Measurements from ENCODE around the gene VEZT.
A peak's percentile ranks its signal among the peaks of the same experiment; 100 is the strongest.

Gene VEZT

GRCh38 chr12:95326855-95327254 lies 109.2 kb downstream of the VEZT start:
- Histone ChIP-seq H3K36me3 (ENCODE audit: control insufficient read depth, low read length) (no peaks in the 10 kb centered on the region), H3K4me3 (ENCODE audit: low read length) (no peak overlapping the region), H3K27me3 (ENCODE audit: control insufficient read depth, low read length) (no peaks in the 10 kb centered on the region), H3K4me1 (ENCODE audit: control insufficient read depth, low read length) (peaks cover 6% of the 10 kb centered on the region), H3K9me2 (replicated peaks; ENCODE audit: control insufficient read depth, low read length) (no peaks in the 10 kb centered on the region), H3K79me2 (ENCODE audit: control insufficient read depth, low read length) (no peaks in the 10 kb centered on the region), H3K9me3 (ENCODE audit: control insufficient read depth, insufficient read depth, low read length) (no peaks in the 10 kb centered on the region), H3F3A (ENCODE audit: control insufficient read depth, insufficient read depth) (no peaks in the 10 kb centered on the region; the same call in 1 of the 2 replicates), H3K27ac (ENCODE audit: low read depth, low read length) (no peak overlapping the region), H4K20me1 (ENCODE audit: control insufficient read depth, insufficient read depth, low read depth, low read length) (no peaks in the 10 kb centered on the region), H3K4me2 (ENCODE audit: low read length) (no peak overlapping the region)
- TF ChIP-seq, protein P1, sequence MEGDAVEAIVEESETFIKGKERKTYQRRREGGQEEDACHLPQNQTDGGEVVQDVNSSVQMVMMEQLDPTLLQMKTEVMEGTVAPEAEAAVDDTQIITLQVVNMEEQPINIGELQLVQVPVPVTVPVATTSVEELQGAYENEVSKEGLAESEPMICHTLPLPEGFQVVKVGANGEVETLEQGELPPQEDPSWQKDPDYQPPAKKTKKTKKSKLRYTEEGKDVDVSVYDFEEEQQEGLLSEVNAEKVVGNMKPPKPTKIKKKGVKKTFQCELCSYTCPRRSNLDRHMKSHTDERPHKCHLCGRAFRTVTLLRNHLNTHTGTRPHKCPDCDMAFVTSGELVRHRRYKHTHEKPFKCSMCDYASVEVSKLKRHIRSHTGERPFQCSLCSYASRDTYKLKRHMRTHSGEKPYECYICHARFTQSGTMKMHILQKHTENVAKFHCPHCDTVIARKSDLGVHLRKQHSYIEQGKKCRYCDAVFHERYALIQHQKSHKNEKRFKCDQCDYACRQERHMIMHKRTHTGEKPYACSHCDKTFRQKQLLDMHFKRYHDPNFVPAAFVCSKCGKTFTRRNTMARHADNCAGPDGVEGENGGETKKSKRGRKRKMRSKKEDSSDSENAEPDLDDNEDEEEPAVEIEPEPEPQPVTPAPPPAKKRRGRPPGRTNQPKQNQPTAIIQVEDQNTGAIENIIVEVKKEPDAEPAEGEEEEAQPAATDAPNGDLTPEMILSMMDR (IDR thresholded peaks at IDR 0.05; ENCODE audit: low read depth, low read length, poor library complexity, severe bottlenecking), result no peak

DNA sequence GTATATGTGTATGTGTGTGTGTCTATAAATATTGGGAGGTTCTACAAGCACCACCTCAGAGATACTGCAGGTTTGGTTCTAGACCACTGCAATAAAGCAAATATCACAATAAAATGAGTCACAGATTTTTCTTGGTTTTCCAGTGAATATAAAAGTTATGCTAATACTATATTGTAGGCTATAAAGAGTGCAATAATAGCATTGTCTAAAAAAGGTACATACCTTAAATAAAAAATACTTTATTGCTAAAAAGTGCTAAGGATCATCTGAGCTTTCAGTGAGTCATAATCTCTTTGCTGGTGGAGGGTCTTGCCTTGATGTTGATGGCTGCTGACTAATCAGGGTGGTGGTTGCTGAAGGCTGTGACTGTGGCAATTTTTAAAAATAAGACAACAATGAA lies 111.1 kb downstream of the VEZT start:
- H3K9me3 ChIP-seq (ENCODE audit: control insufficient read depth, insufficient read depth, low read length), result no peaks in the 10 kb centered on the region
- H3K79me2 ChIP-seq (ENCODE audit: control insufficient read depth, low read length), result no peaks in the 10 kb centered on the region
- no peaks in the 10 kb centered on the region for H3K36me3 ChIP-seq (ENCODE audit: control insufficient read depth, low read length)
- TF ChIP-seq, protein P1 (IDR thresholded peaks at IDR 0.05; ENCODE audit: low read depth, low read length, poor library complexity, severe bottlenecking), result no peak
- no peak for TF ChIP-seq EZH2phosphoT487 (IDR thresholded peaks at IDR 0.05; ENCODE audit: borderline replicate concordance, low read length)
- H3K27ac ChIP-seq (ENCODE audit: low read depth, low read length), result no peak overlapping the region
- H3K4me2 ChIP-seq (ENCODE audit: low read length), result no peak overlapping the region
- H3K4me1 ChIP-seq (ENCODE audit: control insufficient read depth, low read length), result peaks cover 7% of the 10 kb centered on the region
- no peaks in the 10 kb centered on the region for H3K27me3 ChIP-seq (ENCODE audit: control insufficient read depth, low read length)
- H3F3A ChIP-seq (ENCODE audit: control insufficient read depth, insufficient read depth), result no peaks in the 10 kb centered on the region; the same call in 1 of the 2 replicates
- H3K9me2 ChIP-seq (replicated peaks; ENCODE audit: control insufficient read depth, low read length), result no peaks in the 10 kb centered on the region
- H4K20me1 ChIP-seq (ENCODE audit: control insufficient read depth, insufficient read depth, low read depth, low read length), result no peaks in the 10 kb centered on the region
- H3K4me3 ChIP-seq (ENCODE audit: low read length), result no peak overlapping the region

GRCh38 chr12:95335948-95336347 lies 118.3 kb downstream of the VEZT start:
- Histone ChIP-seq H3K4me3 (ENCODE audit: low read length) (peak overlapping the region; percentile 68), H3K79me2 (ENCODE audit: control insufficient read depth, low read length) (0 out of 2 replicates have a peak, but pooled peaks cover 2% of the 10 kb centered on the region), H3K4me1 (ENCODE audit: control insufficient read depth, low read length) (peaks cover 80% of the 10 kb centered on the region), H3K27ac (ENCODE audit: low read depth, low read length) (peak overlapping the region; percentile 99), H3K36me3 (ENCODE audit: control insufficient read depth, low read length) (peaks cover under 1% of the 10 kb centered on the region; the same call in 1 of the 2 replicates), H3K4me2 (ENCODE audit: low read length) (peak overlapping the region; percentile 81), H3K9me2 (replicated peaks; ENCODE audit: control insufficient read depth, low read length) (no peaks in the 10 kb centered on the region), H4K20me1 (ENCODE audit: control insufficient read depth, insufficient read depth, low read depth, low read length) (no peaks in the 10 kb centered on the region), H3K9me3 (ENCODE audit: control insufficient read depth, insufficient read depth, low read length) (no peaks in the 10 kb centered on the region), H3K27me3 (ENCODE audit: control insufficient read depth, low read length) (no peaks in the 10 kb centered on the region), H3F3A (ENCODE audit: control insufficient read depth, insufficient read depth) (peaks cover 26% of the 10 kb centered on the region)
- TF ChIP-seq, protein P1 (IDR thresholded peaks at IDR 0.05; ENCODE audit: low read depth, low read length, poor library complexity, severe bottlenecking), result no peak
- no peak for TF ChIP-seq EZH2phosphoT487 (IDR thresholded peaks at IDR 0.05; ENCODE audit: borderline replicate concordance, low read length)

Measured in DOHH2 (cell line).